ENCODE measurements around the gene RPL13A. TPM values are rescaled to one million over a fixed set of nuclear protein-coding genes. Genes with fewer than 3 reads are reported as not detected.
"Not testable (repeated sequence)": the region's sequence is repeated elsewhere in the genome, so short reads cannot be mapped to it uniquely, and the experiment has no call there.

The RPL13A gene
- total RNA-seq, 2 donors from 2014 or later: 1,658 to 1,769 TPM

- DNase-seq (ENCODE audit: low spot score): peak; percentile 100
- intact Hi-C loops (cut with DNase I): loop anchor here in 1 of 2 donors (5.0 kb wide), 1 partner anchor 686 kb away; no protein-coding TSS in a partner anchor
These were observed 34.2 kb upstream of the RPL13A start, which contains the start of gene ALDH16A1 for GRCh38 chr19:49453013-49453756. ALDH16A1 (plus strand) TSS chr19:49453225; CDS start chr19:49453332, 107 bp downstream.

GRCh38 chr19:49453757-49454240, 33.6 kb upstream of the RPL13A start:
- intact Hi-C loops (cut with DNase I): loop anchor here in 1 of 2 donors (5.0 kb wide), 1 partner anchor 686 kb away; no protein-coding TSS in a partner anchor
- no peak for DNase-seq (ENCODE audit: low spot score)

- DNase-seq (ENCODE audit: low spot score): no peak
- intact Hi-C loops (cut with DNase I): no loop called here
These were observed 31.6 kb upstream of the RPL13A start for GRCh38 chr19:49455773-49456172.

GRCh38 chr19:49456326-49456725, 31.1 kb upstream of the RPL13A start:
- no peak for DNase-seq (ENCODE audit: low spot score)
- intact Hi-C loops (cut with DNase I): no loop called here

GRCh38 chr19:49458567-49458903, 28.9 kb upstream of the RPL13A start:
- DNase-seq (ENCODE audit: low spot score): no peak
- intact Hi-C loops (cut with DNase I): no loop called here

GRCh38 chr19:49459388-49459787, 28.0 kb upstream of the RPL13A start:
- no peak for DNase-seq (ENCODE audit: low spot score)
- intact Hi-C loops (cut with DNase I): no loop called here

GRCh38 chr19:49461130-49461529, 26.3 kb upstream of the RPL13A start:
- intact Hi-C loops (cut with DNase I); DNase-seq (ENCODE audit: low spot score): not testable (repeated sequence)

GRCh38 chr19:49461656-49462055, 25.8 kb upstream of the RPL13A start:
- intact Hi-C loops (cut with DNase I): no loop called here

GRCh38 chr19:49462492-49462891, 24.9 kb upstream of the RPL13A start:
- intact Hi-C loops (cut with DNase I): no loop called here

More at GRCh38 chr19:49461656-49462055, 25.8 kb upstream of the RPL13A start:
- no peak for DNase-seq (ENCODE audit: low spot score)

GRCh38 chr19:49463960-49464740, 23.3 kb upstream of the RPL13A start:
- no peak for DNase-seq (ENCODE audit: low spot score)

More at GRCh38 chr19:49462492-49462891, 24.9 kb upstream of the RPL13A start:
- DNase-seq (ENCODE audit: low spot score): no peak

GRCh38 chr19:49465371-49465770, 22.0 kb upstream of the RPL13A start:
- no peak for DNase-seq (ENCODE audit: low spot score)
- intact Hi-C loops (cut with DNase I): no loop called here

More at GRCh38 chr19:49463960-49464740, 23.3 kb upstream of the RPL13A start:
- intact Hi-C loops (cut with DNase I): no loop called here

- intact Hi-C loops (cut with DNase I): no loop called here
- no peak for DNase-seq (ENCODE audit: low spot score)
These were observed 19.2 kb upstream of the RPL13A start for GRCh38 chr19:49468199-49468598.

GRCh38 chr19:49468746-49469447, 18.5 kb upstream of the RPL13A start:
- intact Hi-C loops (cut with DNase I): no loop called here
- DNase-seq (ENCODE audit: low spot score): peak; percentile 91

GRCh38 chr19:49469828-49470614, 17.4 kb upstream of the RPL13A start:
- intact Hi-C loops (cut with DNase I): no loop called here
- DNase-seq (ENCODE audit: low spot score): no peak

GRCh38 chr19:49470615-49470978, 16.8 kb upstream of the RPL13A start:
- intact Hi-C loops (cut with DNase I): no loop called here
- DNase-seq (ENCODE audit: low spot score): no peak

GRCh38 chr19:49472936-49473335, 14.5 kb upstream of the RPL13A start:
- intact Hi-C loops (cut with DNase I): no loop called here
- DNase-seq (ENCODE audit: low spot score): no peak

GRCh38 chr19:49473501-49473867, 13.9 kb upstream of the RPL13A start:
- intact Hi-C loops (cut with DNase I); DNase-seq (ENCODE audit: low spot score): not testable (repeated sequence)

GRCh38 chr19:49473868-49474541, 13.4 kb upstream of the RPL13A start, which contains the start of gene FLT3LG:
FLT3LG (plus strand) TSS chr19:49474215; CDS start chr19:49474640, 425 bp downstream.
- intact Hi-C loops (cut with DNase I): no loop called here
- DNase-seq (ENCODE audit: low spot score): peak; percentile 93
